ENCODE results near the gene OR6M1.

OR6M1 gene

DNA sequence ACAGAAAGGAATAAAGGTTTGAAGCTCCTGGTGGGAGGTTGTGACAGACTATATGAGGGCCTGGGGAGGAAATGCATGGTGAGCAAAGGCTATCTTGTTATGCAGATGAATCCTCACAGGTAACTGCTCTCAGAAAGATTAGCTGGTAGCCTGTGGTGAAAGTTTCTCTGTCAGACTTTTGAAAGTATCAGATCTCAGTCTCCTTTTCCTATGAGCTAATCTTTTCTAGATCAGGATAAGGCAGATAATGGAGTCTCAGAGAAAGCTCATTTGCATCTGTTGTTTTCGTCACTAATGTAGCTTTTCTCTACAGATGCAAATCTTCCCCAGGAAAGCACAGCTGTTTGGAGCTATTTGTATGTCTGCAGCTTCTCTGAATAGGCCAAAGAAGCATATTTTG is 30.9 kb downstream of the OR6M1 start:
- DNase-seq: no peak

DNA sequence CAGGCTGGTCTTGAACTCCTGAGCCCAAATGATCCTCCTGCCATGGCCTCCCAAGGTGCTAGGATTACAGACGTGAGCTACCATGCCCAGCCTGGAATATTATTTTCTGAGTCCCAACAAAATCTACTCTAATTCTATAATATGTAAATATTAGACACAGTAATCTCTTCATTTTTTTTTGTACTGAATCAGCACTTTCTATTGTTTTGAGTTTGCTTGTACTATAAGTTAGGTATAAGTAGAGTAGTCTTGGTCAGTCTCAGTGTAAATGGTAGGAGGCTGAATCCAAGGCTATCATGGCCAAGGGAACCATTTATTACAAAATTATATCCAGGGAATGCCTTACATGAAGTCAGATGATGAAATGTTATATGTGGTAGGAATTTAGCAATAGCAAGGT is 32.2 kb downstream of the OR6M1 start:
- no peak for DNase-seq

DNA sequence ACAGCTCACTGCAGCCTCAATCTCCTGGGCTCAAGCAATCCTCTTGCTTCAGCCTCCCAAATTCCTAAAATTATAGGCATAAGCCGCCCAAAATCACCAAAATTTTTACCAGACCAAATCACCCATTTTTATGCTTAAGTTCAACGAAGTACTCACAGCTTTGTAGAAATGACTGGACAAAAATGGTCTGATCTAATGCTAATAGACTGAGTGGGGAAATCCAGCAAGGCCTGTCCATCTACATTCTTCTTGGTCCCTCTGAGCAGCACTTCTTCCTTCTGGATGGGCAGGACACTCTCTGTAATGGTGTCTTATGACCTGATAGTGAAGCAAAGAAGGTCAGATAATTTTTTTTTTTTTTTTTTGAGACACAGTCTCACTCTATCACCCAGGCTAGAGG is 33.1 kb downstream of the OR6M1 start:
- DNase-seq: no peak

GRCh38 chr11:123771664-123772063 is 34.5 kb downstream of the OR6M1 start:
- no peak for DNase-seq

- DNase-seq: no peak
These were observed 35.4 kb downstream of the OR6M1 start for GRCh38 chr11:123770712-123771111.

DNA sequence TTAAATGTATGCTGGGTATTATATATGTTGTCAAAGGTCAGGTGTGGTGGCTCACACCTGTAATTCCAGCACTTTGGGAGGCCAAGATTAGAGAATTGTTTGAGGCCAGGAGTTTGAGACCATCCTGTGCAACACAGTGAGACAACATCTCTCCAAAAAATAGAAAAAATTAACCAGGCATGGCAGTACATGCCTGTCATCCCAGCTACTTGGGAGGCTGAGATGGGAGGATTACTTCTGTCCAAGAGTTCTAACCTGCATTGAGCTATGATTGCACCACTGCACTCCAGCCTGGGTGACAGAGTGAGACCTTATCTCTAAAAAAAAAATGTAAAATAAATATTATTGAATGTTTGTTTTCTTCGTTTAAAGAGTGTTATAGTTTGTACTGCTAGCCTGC is 40.5 kb downstream of the OR6M1 start:
- DNase-seq: no peak

DNA sequence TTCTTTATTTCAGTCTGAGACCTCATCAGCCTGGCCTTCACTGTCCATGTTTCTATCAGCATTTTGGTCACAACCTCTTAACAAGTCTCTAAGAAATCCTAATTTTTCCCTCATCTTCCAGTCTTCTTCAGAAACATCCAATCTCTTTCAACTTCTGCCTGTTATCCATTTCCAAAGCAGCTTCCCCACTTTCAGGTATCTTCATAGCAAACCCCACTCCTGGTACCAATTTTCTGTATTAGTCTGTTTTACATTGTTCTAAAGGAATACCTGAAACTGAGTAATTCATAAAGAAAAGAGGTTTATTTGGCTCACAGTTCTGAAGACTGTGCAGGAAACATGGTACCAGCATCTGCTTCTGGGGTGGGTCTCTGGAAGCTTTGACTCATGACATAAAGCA is 43.7 kb downstream of the OR6M1 start:
- no peak for DNase-seq

DNA sequence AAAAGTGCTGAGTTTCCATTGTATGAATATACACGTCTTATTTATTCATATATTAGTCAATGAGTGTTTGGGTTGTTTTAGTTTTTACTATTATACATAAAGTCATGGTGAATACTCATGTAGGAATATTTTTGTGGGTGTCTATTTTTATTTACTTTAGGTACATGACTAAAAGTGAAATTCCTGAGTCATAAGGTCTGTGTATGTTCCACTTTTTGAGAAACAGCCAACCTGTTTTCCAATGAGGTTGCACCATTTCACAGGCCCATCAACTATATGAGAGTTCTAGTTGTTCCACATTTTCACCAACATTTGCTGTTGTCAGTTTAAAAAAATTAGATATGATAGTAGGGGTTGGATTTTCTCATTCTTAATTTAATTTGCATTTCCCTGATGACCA is 45.3 kb downstream of the OR6M1 start:
- no peak for DNase-seq

GRCh38 chr11:123757976-123758375 is 48.2 kb downstream of the OR6M1 start:
- no peak for DNase-seq

DNA sequence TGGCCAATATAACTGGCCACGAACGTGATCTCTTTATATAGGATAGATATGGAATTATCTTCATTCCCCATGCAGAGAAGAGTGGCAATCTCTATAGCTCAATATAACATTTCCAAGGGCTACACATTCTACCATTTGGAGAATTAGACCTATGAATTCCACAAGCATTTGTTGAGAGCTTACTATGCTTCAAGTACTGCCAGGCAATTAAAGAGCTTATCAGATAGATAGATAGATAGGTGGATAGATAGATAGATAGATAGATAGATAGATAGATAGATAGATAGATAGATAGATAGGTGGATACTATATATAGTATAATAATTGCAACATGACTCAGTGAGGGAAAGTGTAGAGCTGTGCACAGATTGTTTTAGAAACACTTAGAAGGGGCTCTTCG is 50.3 kb downstream of the OR6M1 start:
- DNase-seq: no peak

Data from NCI-H2171 (cell line).